GM12872 (cell line): ENCODE results near the gene TMEM117.

Source experiments
- TF ChIP-seq, protein P1 (sequence below): IDR thresholded peaks from 3 replicates; pipeline ENCODE4 v1.5.1; 2011; ENCODE audit warnings: low read depth, mild to moderate bottlenecking, low read length, moderate library complexity; ENCODE audit not compliant: insufficient read depth

Gene TMEM117

DNA sequence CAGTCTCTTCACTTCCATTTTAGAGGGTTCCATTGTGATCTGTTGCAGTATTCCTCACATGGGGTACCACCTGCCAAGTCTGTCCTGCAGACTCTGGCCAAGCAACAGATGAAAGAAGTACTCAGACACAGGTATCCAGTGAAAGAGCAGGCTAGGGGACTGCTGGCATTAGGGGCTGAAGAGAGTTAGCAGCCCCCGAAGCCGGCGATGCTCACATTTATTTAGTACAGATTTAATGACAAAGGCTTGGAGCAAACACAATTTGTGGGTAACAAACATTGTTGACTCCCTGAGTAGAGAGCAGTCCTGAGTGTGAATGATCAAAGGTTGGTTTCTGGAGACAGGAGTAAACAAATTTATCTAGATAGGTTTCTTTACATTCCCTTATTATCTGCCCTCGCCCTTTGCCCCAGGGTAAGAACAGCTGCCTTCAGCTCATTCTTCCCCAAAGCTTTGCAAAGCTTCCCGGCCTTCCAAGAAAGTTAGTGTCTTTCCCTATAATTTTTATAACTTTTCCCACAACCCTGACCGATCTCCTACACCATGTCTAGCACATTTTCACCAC lies 144.8 kb downstream of the TMEM117 start:
- TF ChIP-seq, protein P1, sequence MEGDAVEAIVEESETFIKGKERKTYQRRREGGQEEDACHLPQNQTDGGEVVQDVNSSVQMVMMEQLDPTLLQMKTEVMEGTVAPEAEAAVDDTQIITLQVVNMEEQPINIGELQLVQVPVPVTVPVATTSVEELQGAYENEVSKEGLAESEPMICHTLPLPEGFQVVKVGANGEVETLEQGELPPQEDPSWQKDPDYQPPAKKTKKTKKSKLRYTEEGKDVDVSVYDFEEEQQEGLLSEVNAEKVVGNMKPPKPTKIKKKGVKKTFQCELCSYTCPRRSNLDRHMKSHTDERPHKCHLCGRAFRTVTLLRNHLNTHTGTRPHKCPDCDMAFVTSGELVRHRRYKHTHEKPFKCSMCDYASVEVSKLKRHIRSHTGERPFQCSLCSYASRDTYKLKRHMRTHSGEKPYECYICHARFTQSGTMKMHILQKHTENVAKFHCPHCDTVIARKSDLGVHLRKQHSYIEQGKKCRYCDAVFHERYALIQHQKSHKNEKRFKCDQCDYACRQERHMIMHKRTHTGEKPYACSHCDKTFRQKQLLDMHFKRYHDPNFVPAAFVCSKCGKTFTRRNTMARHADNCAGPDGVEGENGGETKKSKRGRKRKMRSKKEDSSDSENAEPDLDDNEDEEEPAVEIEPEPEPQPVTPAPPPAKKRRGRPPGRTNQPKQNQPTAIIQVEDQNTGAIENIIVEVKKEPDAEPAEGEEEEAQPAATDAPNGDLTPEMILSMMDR, result no peak

DNA sequence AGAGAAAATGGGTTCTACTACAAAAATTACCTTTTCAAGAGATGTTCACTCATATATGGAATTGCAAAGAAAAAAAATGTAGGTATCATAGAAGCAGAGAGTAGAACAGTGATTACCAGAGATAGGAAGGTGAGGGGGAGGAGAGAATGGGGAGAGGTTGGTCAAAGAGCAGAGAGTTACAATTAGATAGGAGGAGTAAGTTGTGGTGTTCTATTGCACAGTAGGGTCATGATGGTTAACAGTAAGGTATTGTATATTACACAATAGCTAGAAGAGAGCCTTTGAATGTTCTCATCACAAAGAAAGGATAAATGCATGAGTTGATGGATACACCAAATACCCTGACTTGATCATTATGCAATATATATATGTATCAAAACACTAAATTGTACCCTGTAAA lies 145.8 kb downstream of the TMEM117 start:
- TF ChIP-seq, protein P1, result no peak

DNA sequence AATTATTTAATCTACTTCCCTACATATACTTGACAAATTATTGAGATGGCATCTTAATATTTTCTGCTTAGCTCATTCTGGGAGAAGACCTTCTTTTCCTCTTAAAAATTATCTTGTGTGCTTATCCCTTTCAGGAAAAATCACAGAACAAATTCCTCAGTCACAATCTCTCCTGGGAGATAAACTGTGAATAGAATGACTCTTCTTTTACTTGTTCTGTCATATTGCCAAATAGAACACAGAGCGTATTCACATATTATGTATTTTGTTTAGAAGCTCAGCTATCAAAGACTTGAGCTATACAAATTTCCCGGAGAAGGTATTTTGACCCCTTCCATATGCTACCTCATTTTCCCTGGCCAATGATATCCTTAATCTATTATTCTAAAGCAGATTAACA lies 146.7 kb downstream of the TMEM117 start:
- TF ChIP-seq, protein P1, result no peak

DNA sequence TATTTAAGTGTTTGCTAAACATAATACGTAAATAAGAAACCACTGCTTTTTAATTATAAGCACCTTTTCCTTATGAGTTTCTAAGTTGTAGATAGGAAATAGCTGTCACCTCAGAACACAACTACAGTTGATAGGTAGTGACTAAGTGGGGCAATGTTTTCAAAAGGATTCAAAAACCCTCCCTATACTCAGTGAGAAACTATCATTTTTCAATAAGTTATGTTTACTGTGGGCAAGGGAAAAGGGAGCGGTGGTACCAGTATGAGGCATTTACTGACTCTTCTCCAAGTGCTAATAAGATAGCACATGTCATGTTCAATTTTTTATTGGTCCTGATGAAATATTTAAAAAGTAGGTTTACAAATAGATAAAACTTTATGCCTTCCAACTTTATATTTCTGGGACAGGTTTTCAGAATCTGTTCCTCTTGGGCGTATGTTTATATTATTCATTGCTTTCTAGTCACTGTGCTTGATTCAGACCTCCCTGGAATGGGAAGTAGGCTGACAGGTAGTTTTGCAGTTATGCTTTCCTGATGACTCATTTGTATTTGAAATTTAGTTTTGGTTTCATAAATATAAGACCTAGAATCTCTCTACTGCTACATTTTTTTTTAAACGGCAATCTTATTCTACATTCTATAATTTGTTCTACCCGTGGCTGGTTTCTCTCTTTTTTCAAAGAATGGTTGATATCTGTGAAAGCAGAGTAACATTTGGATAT lies 153.1 kb downstream of the TMEM117 start:
- TF ChIP-seq, protein P1, result no peak

DNA sequence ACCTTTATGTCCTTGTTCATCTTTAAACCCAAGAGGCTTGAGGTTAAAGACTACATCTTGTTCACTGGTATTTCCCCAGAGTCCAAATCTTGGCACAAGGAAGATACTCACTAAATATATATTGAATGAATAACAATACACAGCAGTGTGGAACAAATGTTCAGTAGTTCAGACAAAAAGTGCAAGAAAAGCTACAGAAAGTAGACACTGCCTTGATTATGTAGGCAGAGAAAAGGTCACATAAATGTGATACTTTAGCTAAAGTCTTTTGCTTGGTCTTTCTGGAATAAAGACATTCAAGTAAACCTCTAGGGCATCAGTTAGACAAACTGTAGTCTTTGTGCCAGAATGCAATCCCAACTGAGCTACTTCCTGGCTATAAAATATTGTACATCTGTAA lies 157.0 kb downstream of the TMEM117 start:
- TF ChIP-seq, protein P1, result no peak

DNA sequence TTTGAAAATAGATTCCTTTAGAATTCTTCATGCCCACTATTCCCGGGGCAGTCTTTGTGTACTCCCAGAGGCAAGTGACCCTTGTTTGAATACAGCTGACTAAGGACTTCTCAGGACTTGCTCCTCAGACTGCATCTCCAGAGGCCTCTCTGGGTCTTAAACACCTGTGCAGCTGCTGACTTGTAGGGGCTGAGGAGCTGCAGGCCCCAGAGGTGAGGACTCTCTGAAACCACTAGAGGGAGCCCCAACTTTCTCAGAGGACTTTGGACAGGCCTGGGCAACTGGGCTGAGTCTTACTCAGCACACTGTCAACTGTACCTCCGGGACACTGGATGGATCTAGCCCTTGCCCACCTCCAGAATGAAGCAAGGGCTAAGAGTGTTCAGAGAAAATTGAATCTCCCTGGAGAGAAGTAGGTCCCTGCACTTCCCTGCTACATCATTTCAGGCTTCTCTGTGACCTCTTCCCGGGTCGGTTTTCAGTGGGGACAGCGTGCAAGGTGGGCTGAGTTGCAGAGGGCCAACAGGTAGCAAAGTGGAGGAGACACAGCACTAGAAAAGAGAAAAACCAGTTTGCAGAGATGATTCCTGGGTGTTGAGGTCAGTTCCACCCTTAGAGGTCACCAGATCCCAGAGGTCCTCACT lies 164.6 kb downstream of the TMEM117 start:
- TF ChIP-seq, protein P1, result peak; percentile 79

DNA sequence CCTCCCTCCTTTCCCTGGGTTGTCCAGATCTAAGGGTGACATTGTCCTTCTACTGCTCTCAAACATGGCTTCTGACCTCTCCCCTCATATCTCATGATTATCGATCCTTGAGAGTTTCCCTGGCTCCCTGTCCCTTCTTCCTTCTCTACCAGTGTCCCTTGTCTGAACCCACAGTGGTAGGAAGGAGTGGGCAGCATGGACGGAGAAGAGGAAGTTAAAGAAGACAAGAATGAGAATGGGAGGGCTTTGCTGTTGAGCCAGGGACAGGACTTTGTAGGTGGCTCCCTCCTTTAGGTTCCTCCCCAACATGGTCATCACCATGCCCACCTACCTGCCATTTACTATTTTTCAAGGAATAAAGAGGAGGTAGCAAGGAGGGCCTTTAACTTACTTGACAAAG lies 166.7 kb downstream of the TMEM117 start:
- TF ChIP-seq, protein P1, result no peak
